ENCODE results near the gene COX15. TPM values are rescaled to one million over a fixed set of nuclear protein-coding genes. Genes with fewer than 3 reads are reported as not detected.

Gene COX15
- 42.6 TPM for total RNA-seq

GRCh38 chr10:99732033-99732842 is at the start of gene COX15, which contains the start of gene CUTC:
Gene COX15 (minus strand): TSS chr10:99732127. CDS start chr10:99732049, 78 bp downstream.
Gene CUTC (plus strand): TSS chr10:99732234. CDS start chr10:99732349, 115 bp downstream.

Other genes starting within 250 kb of the COX15 start
- gene NKX2-3, start 199.2 kb downstream of the COX15 start, total RNA-seq: not detected
- gene SLC25A28, start 111.7 kb downstream of the COX15 start, total RNA-seq: 22.9 TPM
- 20.2 TPM for gene ENTPD7, start 72.6 kb downstream of the COX15 start, total RNA-seq
- gene CUTC, start 107 bp upstream of the COX15 start, total RNA-seq: 16.8 TPM
- 9.1 TPM for gene ABCC2, start 50.5 kb upstream of the COX15 start, total RNA-seq

Measured in metanephros (tissue), 1 donor.